ENCODE data around the gene TMCC1. TPM values are rescaled to one million over a fixed set of nuclear protein-coding genes. Genes with fewer than 3 reads are reported as not detected.

The TMCC1 gene
- 11.0 to 11.8 TPM (median 11.5 TPM) in 5 replicates for total RNA-seq (2022; extraction: Qiagen RNA extraction; ENCODE audit: low read depth)

GRCh38 chr3:129893581-129894070, at the start of gene TMCC1:
TSS of gene TMCC1 (minus strand) at chr3:129893711.

DNA sequence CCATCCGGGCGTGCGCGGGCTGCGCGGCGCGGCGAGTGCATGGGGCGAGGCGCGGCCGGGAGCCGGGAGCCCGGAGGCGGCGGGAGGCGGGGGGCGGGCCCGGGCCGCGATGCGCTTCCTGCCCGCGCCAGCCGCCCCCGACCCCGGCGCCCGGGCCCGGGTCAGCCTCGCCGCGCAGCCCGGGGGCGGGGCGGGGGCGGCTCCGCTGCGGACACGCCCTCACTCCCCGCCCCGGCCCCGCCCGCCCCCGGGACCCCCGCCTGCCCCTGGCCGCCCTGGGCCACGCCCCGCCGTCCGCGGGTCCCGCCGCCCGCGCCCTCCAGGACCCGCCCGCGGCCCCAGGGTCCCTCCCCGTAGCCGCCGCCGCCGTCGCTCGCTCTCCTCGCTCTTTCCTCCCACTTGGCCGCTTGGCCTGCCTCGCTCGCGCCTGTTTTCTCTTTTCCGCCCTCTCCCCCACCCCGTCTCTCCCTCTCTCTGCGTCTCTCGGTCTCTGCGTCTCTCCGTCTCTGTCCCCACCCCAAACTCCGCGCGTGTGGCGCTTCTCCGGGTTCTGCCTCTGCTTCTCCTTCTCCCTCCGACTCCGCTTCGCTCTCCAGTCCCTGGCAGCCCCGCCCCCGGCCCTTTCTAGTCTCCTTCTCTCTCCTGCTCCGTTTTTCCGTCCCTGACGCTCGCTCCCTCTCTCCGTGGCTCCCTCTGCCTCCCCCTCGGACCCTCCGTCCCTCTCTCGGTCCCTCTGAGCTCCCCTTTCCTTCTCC, 286.7 kb downstream of the TMCC1 start, which contains the start of gene PLXND1:
Gene PLXND1, minus strand, starts transcription at position 41 of the 755 bp plus-strand sequence. Its CDS starts 37 bp downstream, at position 4.

Other genes starting within 250 kb of the TMCC1 start
- not detected in 5 replicates for gene TRH, start 81.0 kb upstream of the TMCC1 start, total RNA-seq (2022; extraction: Qiagen RNA extraction; ENCODE audit: low read depth)
- not detected in 5 replicates for gene ALG1L2, start 188.1 kb upstream of the TMCC1 start, total RNA-seq (2022; extraction: Qiagen RNA extraction; ENCODE audit: low read depth)